Uterus (tissue), 4 donors: ENCODE results near the gene PSMD6. TPM values are rescaled to one million over a fixed set of nuclear protein-coding genes. Genes with fewer than 3 reads are reported as not detected.

ENCODE experiments used
- DNase-seq, 2 donors: peaks; one replicate each; pipeline ENCODE4 v3.0.0-alpha.2; 2019 to 2020
- H3K27ac ChIP-seq, 2 donors: fragments of 200-600 bp; sonication (generic); 1 replicate in 1 of 2; 2 replicates in 1 of 2; pipeline ENCODE4 v1.5.1; 2016 to 2018
- H3K27me3 ChIP-seq, 2 donors: fragments of 200-600 bp; sonication (generic); one replicate each; pipeline ENCODE4 v1.5.1; 2018 to 2019; ENCODE audit warnings: control low read depth in 1 of 2
- H3K36me3 ChIP-seq, 2 donors: fragments of 200-600 bp; sonication (generic); one replicate each; pipeline ENCODE4 v1.5.1; 2019; ENCODE audit warnings: control low read depth in 1 of 2
- H3K4me1 ChIP-seq, 2 donors: fragments of 200-600 bp; sonication (generic); one replicate each; pipeline ENCODE4 v1.5.1; 2018 to 2019; ENCODE audit warnings: control low read depth in 1 of 2
- H3K4me3 ChIP-seq, 2 donors: fragments of 200-600 bp; sonication (generic); 1 replicate in 1 of 2; 2 replicates in 1 of 2; pipeline ENCODE4 v1.5.1; 2018 to 2019; ENCODE audit warnings: mild to moderate bottlenecking in 1 of 2
- H3K9me3 ChIP-seq, 2 donors: fragments of 200-600 bp; sonication (generic); one replicate each; pipeline ENCODE4 v1.5.1; 2019; ENCODE audit warnings: control low read depth in 1 of 2
- CTCF ChIP-seq, 4 experiments: fragments of 200-600 bp in 2 of 4; fragments of 450-650 bp in 2 of 4; sonication (generic) in 2 of 4; IDR thresholded peaks; one replicate each; pipeline ENCODE4 v1.5.1; 2016 to 2019; ENCODE audit warnings: antibody characterized with exemption in 4 of 4, mild to moderate bottlenecking in 2 of 4, moderate library complexity in 1 of 4
- POLR2A ChIP-seq, 2 donors: fragments of 450-650 bp; IDR thresholded peaks; one replicate each; pipeline ENCODE4 v1.6.1; 2016; ENCODE audit warnings: antibody characterized with exemption in 2 of 2, mild to moderate bottlenecking in 1 of 2, moderate library complexity in 1 of 2
- intact Hi-C: fragments of 100-400 bp; cut with DNase I; formaldehyde crosslinking; loops from one replicate; pipeline ENCODE4 v1.15.1; 2023; ENCODE audit warnings: low total_unique reads
- total RNA-seq, 4 donors: library from RNA; depleted of rRNA in 3 of 4; stranded (reverse); fragments of >200 nt in 3 of 4; gene quantifications; one replicate each; pipeline versions ENCODE4 v1.1.0 to v1.2.4, GENCODE V29; 2014 to 2023
- donor health status: DM: yes; HTN: yes; CAD: no.

The PSMD6 gene
- total RNA-seq, 4 donors from 2014 or later, result 49.2 to 72.1 (median 65.0) TPM

GRCh38 chr3:63993653-63994079 lies 29.6 kb downstream of the PSMD6 start:
- no peak overlapping the region for H3K4me3 ChIP-seq
- DNase-seq, result peak; percentile 63 to 75
- H3K27ac ChIP-seq, result no peak overlapping the region
- intact Hi-C loops, result no loop called here
- no peaks in the 10 kb centered on the region for H3K36me3 ChIP-seq
- TF ChIP-seq CTCF (IDR thresholded peaks at IDR 0.05) (peak; percentile 92 to 96 (median 93)), POLR2A (IDR thresholded peaks at IDR 0.05) (no peak)
- no peaks in the 10 kb centered on the region for H3K9me3 ChIP-seq
- no peaks in the 10 kb centered on the region for H3K27me3 ChIP-seq
- H3K4me1 ChIP-seq, result no peaks in the 10 kb centered on the region

GRCh38 chr3:63992516-63993209 lies 30.6 kb downstream of the PSMD6 start:
- Histone ChIP-seq H3K36me3 (no peaks in the 10 kb centered on the region), H3K9me3 (no peaks in the 10 kb centered on the region), H3K4me1 (no peaks in the 10 kb centered on the region), H3K27ac (no peak overlapping the region), H3K4me3 (no peak overlapping the region), H3K27me3 (no peaks in the 10 kb centered on the region)
- TF ChIP-seq POLR2A (IDR thresholded peaks at IDR 0.05), result no peak
- no peak for TF ChIP-seq CTCF (IDR thresholded peaks at IDR 0.05)
- intact Hi-C loops, result no loop called here
- no peak for DNase-seq

GRCh38 chr3:63991666-63992065 lies 31.6 kb downstream of the PSMD6 start:
- H3K27me3 ChIP-seq, result no peaks in the 10 kb centered on the region
- no peaks in the 10 kb centered on the region for H3K4me1 ChIP-seq
- no peak for DNase-seq
- H3K4me3 ChIP-seq, result no peak overlapping the region
- no peaks in the 10 kb centered on the region for H3K9me3 ChIP-seq
- intact Hi-C loops, result no loop called here
- no peak overlapping the region for H3K27ac ChIP-seq
- no peaks in the 10 kb centered on the region for H3K36me3 ChIP-seq
- TF ChIP-seq CTCF (IDR thresholded peaks at IDR 0.05) (no peak), POLR2A (IDR thresholded peaks at IDR 0.05) (no peak)

GRCh38 chr3:63990733-63991132 lies 32.6 kb downstream of the PSMD6 start:
- Histone ChIP-seq H3K27ac (no peak overlapping the region), H3K4me3 (no peak overlapping the region), H3K4me1 (no peaks in the 10 kb centered on the region), H3K9me3 (no peaks in the 10 kb centered on the region), H3K27me3 (no peaks in the 10 kb centered on the region), H3K36me3 (no peaks in the 10 kb centered on the region)
- no peak for DNase-seq
- TF ChIP-seq POLR2A (IDR thresholded peaks at IDR 0.05) (no peak), CTCF (IDR thresholded peaks at IDR 0.05) (no peak)
- intact Hi-C loops, result no loop called here

GRCh38 chr3:63990204-63990603 lies 33.1 kb downstream of the PSMD6 start:
- no peaks in the 10 kb centered on the region for H3K27me3 ChIP-seq
- no peak for TF ChIP-seq POLR2A (IDR thresholded peaks at IDR 0.05)
- TF ChIP-seq CTCF (IDR thresholded peaks at IDR 0.05), result no peak
- no peaks in the 10 kb centered on the region for H3K9me3 ChIP-seq
- intact Hi-C loops, result no loop called here
- H3K4me1 ChIP-seq, result no peaks in the 10 kb centered on the region
- no peak overlapping the region for H3K27ac ChIP-seq
- no peak for DNase-seq
- H3K4me3 ChIP-seq, result no peak overlapping the region
- H3K36me3 ChIP-seq, result no peaks in the 10 kb centered on the region
